T-helper 1 cell treated with Interleukin-12 subunit alpha and Interleukin-12 subunit beta and Interleukin-4 antibody, amounts not matched to agents 30 μg/mL and 1 μg/mL, for 36 hours (primary cell): ENCODE results near the gene AVPR1B.
A peak's percentile ranks its signal among the peaks of the same experiment; 100 is the strongest.
"Not testable (repeated sequence)": the region's sequence is repeated elsewhere in the genome, so short reads cannot be mapped to it uniquely, and the experiment has no call there.

Experiments
- H3K27ac Mint-ChIP-seq: one replicate; pipeline ENCODE4 v1.8.0; 2021; ENCODE audit warnings: mild to moderate bottlenecking, mixed read lengths
- H3K27me3 Mint-ChIP-seq: one replicate; pipeline ENCODE4 v1.8.0; 2021; ENCODE audit warnings: low read depth, mixed read lengths
- H3K36me3 Mint-ChIP-seq: one replicate; pipeline ENCODE4 v1.8.0; 2021; ENCODE audit warnings: low read depth, mixed read lengths
- H3K4me1 Mint-ChIP-seq: one replicate; pipeline ENCODE4 v1.8.0; 2021; ENCODE audit warnings: low read depth, mixed read lengths
- H3K4me3 Mint-ChIP-seq: one replicate; pipeline ENCODE4 v1.8.0; 2021; ENCODE audit warnings: mild to moderate bottlenecking, moderate library complexity, mixed read lengths
- H3K9me3 Mint-ChIP-seq: one replicate; pipeline ENCODE4 v1.8.0; 2021; ENCODE audit warnings: mixed read lengths

Gene AVPR1B

GRCh38 chr1:206081856-206082255 is 35.3 kb downstream of the AVPR1B start:
- no peak overlapping the region for H3K4me3 Mint-ChIP-seq
- no peaks in the 10 kb centered on the region for H3K9me3 Mint-ChIP-seq
- H3K27ac Mint-ChIP-seq = no peak overlapping the region
- no peaks in the 10 kb centered on the region for H3K36me3 Mint-ChIP-seq
- H3K27me3 Mint-ChIP-seq = peaks cover 47% of the 10 kb centered on the region
- peaks cover 19% of the 10 kb centered on the region for H3K4me1 Mint-ChIP-seq

GRCh38 chr1:206080026-206080820 is 37.0 kb downstream of the AVPR1B start:
- Mint-ChIP-seq H3K4me1 (peaks cover 19% of the 10 kb centered on the region), H3K27ac (no peak overlapping the region), H3K4me3 (peak overlapping the region; percentile 12), H3K9me3 (no peaks in the 10 kb centered on the region), H3K36me3 (no peaks in the 10 kb centered on the region), H3K27me3 (peaks cover 51% of the 10 kb centered on the region)

DNA sequence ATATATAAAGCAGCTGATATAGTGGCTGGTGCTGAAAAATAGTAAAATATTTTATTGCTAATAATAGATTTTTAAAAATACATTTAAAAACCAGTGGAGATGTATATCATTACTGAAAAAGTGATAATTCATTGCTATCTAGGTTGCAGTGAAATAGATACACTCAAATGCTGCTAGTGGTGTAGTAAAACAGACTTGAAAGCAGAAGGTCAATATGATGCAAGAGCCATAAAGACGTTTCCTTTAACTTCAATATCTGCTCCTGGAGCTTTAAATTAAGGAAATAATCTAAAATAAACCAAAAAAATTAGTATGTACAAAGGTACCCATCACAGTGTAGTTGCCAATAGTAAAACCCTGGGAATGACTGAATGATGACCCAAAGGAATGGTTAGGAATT is 38.1 kb downstream of the AVPR1B start:
- no peak overlapping the region for H3K27ac Mint-ChIP-seq
- peaks cover 19% of the 10 kb centered on the region for H3K4me1 Mint-ChIP-seq
- no peaks in the 10 kb centered on the region for H3K9me3 Mint-ChIP-seq
- peaks cover 47% of the 10 kb centered on the region for H3K27me3 Mint-ChIP-seq
- no peak overlapping the region for H3K4me3 Mint-ChIP-seq
- H3K36me3 Mint-ChIP-seq = no peaks in the 10 kb centered on the region

DNA sequence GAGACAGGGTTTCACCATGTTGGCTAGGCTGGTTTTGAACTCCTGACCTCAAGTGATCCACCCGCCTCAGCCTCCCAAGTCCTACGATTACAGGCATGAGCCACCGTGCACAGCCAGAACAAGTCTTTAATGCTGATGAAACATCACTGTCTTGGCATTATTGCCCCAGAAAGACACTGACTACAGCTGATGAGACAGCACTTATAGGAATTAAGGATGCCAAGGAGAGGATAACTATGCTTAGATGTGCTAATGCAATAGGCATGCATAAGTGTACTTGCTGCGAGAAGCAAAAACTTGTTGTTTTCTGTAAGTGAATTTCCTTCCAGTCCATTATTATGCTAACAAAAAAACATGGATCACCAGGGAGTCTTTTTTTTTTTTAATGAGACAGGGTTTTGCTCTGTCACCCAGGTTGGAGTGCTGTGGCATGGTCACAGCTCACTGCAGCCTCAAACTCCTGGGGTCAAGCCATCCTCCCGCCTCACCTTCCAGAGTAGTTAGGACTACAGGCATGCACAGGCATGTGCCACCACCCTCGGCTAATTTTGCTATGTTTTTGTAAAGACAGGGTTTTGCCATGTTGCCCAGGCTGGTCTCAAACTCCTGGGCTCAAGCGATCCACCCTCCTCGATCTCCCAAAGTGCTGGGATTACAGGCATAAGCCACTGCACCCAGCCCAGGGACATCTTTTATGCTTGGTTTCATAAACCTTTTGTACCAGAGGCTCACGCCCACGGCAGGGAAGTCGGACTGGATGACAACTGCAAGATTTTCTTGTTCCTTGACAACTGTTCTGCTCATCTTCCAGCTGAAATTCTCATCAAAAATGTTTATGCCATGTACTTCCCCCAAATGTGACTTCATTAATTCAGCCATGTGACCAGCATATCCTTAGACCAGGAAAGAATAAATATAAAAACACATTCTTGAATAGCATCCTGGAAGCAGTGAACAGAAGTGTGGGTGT is 41.1 kb downstream of the AVPR1B start:
- peaks cover 18% of the 10 kb centered on the region for H3K4me1 Mint-ChIP-seq
- no peaks in the 10 kb centered on the region for H3K9me3 Mint-ChIP-seq
- no peak overlapping the region for H3K27ac Mint-ChIP-seq
- no peak overlapping the region for H3K4me3 Mint-ChIP-seq
- peaks cover 47% of the 10 kb centered on the region for H3K27me3 Mint-ChIP-seq
- no peaks in the 10 kb centered on the region for H3K36me3 Mint-ChIP-seq

DNA sequence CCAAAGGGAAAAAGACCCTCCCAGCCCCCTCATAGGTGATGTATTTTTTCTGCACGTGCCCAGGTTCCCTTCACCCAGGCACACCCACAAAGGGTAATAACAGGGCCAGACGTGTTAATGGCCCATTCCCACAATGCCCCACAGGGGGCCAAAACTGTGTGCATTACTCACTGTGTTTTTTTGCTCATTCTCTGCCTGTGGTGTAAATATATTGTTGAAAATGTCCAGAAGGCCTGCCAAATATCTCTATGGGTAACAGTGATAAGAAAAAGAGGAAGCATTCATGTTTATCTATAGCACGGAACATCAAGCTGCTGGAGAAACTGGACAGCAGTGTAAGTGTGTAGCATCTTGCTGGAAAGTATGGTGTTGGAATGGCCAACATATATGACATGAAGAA is 42.3 kb downstream of the AVPR1B start:
- H3K27me3 Mint-ChIP-seq = peaks cover 50% of the 10 kb centered on the region
- H3K4me3 Mint-ChIP-seq = no peak overlapping the region
- peaks cover 6% of the 10 kb centered on the region for H3K4me1 Mint-ChIP-seq
- no peaks in the 10 kb centered on the region for H3K9me3 Mint-ChIP-seq
- no peak overlapping the region for H3K27ac Mint-ChIP-seq
- no peaks in the 10 kb centered on the region for H3K36me3 Mint-ChIP-seq

- no peak overlapping the region for H3K4me3 Mint-ChIP-seq
- H3K9me3 Mint-ChIP-seq = no peaks in the 10 kb centered on the region
- H3K36me3 Mint-ChIP-seq = no peaks in the 10 kb centered on the region
- H3K27ac Mint-ChIP-seq = no peak overlapping the region
- H3K4me1 Mint-ChIP-seq = peaks cover 9% of the 10 kb centered on the region
- H3K27me3 Mint-ChIP-seq = peaks cover 71% of the 10 kb centered on the region
Measured at GRCh38 chr1:206070627-206071304, 46.4 kb downstream of the AVPR1B start.

DNA sequence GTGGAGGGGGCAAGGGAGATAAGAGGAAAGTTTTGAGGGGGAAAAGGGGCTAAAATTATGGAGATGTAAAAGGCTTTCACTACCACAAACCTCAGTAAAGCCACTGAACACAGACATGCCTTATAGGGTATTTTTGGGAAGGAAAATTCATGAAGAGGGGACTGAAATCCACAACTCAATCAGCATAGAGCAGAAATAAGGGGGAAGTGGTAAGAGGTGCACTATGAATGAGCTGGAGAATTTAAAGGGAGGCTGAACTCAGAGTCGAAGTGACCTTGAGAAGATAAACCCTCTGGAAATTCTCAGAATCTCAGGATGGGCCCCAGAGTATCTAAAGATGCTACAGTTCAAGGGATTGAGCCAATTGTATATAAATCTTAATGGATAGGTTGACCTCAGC is 48.9 kb downstream of the AVPR1B start:
- no peaks in the 10 kb centered on the region for H3K36me3 Mint-ChIP-seq
- no peak overlapping the region for H3K4me3 Mint-ChIP-seq
- H3K9me3 Mint-ChIP-seq = no peaks in the 10 kb centered on the region
- H3K27ac Mint-ChIP-seq = no peak overlapping the region
- H3K27me3 Mint-ChIP-seq = peaks cover 55% of the 10 kb centered on the region
- peaks cover 9% of the 10 kb centered on the region for H3K4me1 Mint-ChIP-seq

DNA sequence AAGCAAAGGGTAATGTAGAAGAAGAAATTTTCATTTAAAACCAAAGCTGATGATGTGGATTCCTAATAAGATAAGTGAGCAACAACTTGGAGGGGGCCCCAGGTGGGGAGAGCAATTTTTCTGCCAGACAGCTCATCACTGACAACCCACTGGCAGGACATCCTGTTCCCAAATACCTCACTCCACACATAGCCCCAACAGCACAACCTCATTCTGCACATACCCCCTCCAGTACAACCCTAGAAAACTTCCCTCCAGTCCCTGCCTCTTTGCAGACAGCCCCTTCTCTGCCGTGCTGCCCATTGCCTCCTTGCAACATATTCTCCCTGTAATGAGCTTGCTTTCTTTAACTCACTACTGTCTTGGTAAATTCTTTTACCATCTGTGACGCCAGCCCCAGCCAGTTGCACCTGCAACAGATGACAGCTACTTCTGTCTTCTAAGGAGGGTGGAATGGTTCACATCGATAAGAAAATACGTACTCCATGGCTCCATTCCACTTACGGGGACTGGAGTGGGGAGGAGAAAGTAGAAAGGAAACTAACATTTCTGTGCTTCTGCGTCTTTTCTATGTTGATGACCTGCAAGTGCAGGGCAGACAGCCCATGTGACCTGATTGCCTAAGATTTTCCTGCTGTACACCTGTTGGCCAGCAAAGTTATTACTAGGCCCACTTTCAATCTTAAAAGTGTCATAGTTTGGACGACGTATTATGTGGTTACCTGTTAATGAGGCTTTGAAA is 49.5 kb downstream of the AVPR1B start:
- Mint-ChIP-seq H3K27ac (no peak overlapping the region), H3K4me1 (peaks cover 9% of the 10 kb centered on the region), H3K36me3 (peaks cover 1% of the 10 kb centered on the region), H3K27me3 (peaks cover 57% of the 10 kb centered on the region), H3K4me3 (no peak overlapping the region), H3K9me3 (peaks cover 5% of the 10 kb centered on the region)

- peaks cover 1% of the 10 kb centered on the region for H3K36me3 Mint-ChIP-seq
- no peak overlapping the region for H3K27ac Mint-ChIP-seq
- peaks cover 9% of the 10 kb centered on the region for H3K4me1 Mint-ChIP-seq
- no peak overlapping the region for H3K4me3 Mint-ChIP-seq
- H3K9me3 Mint-ChIP-seq = peaks cover 7% of the 10 kb centered on the region
- peaks cover 60% of the 10 kb centered on the region for H3K27me3 Mint-ChIP-seq
Measured at GRCh38 chr1:206066479-206067171, 50.6 kb downstream of the AVPR1B start.

DNA sequence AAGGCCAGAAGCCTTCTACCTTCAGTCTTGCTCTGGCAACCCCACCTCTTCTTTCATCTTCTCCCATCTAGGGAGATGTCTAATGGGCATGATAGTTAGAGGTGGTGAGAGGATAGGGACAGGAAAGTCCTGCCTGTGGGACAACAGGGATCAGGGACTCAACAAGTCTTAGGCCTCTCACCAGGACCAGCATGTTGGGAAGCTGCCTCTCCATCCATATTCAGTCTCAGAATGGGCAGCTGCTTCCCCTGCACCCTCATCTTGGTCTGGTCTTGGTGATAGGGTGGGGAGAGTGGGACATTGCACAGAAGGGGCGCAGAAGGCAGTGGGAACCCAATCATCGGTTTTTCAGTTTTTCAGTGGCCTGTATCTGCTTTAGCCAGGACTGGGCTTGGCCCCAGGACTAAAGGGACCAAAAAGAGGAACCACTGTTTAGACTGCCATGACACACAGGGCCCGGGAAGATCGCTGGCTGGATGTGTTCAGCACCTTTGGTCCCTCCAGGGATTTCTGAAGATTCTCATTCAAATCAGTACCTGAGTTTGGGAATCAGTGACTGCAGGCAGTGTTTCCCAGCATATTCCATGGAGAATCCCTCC is 51.5 kb downstream of the AVPR1B start:
- Mint-ChIP-seq H3K27me3 (peaks cover 59% of the 10 kb centered on the region), H3K4me1 (peaks cover 9% of the 10 kb centered on the region), H3K36me3 (peaks cover 1% of the 10 kb centered on the region), H3K4me3 (no peak overlapping the region), H3K27ac (no peak overlapping the region), H3K9me3 (peaks cover 7% of the 10 kb centered on the region)

DNA sequence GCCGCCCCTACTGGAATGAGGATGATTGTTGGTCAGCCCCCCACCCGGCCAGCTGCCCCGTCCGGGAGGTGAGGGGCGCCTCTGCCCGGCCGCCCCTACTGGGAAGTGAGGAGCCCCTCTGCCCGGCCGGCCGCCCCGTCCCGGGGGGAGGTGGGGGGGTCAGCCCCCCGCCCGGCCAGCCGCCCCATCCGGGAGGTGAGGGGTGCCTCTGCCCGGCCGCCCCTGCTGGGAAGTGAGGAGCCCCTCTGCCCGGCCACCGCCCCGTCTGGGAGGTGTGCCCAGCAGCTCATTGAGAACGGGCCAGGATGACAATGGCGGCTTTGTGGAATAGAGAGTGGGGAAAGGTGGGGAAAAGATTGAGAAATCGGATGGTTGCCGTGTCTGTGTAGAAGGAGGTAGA is 52.7 kb downstream of the AVPR1B start:
- not testable (repeated sequence) for H3K9me3 Mint-ChIP-seq, H3K4me3 Mint-ChIP-seq, H3K36me3 Mint-ChIP-seq, H3K27ac Mint-ChIP-seq
- Mint-ChIP-seq H3K27me3 (peaks cover 63% of the 10 kb centered on the region), H3K4me1 (peaks cover 11% of the 10 kb centered on the region)

GRCh38 chr1:206064001-206064400 is 53.2 kb downstream of the AVPR1B start:
- H3K36me3 Mint-ChIP-seq, H3K27ac Mint-ChIP-seq, H3K4me3 Mint-ChIP-seq, H3K9me3 Mint-ChIP-seq: not testable (repeated sequence)
- Mint-ChIP-seq H3K4me1 (peaks cover 11% of the 10 kb centered on the region), H3K27me3 (peaks cover 63% of the 10 kb centered on the region)

DNA sequence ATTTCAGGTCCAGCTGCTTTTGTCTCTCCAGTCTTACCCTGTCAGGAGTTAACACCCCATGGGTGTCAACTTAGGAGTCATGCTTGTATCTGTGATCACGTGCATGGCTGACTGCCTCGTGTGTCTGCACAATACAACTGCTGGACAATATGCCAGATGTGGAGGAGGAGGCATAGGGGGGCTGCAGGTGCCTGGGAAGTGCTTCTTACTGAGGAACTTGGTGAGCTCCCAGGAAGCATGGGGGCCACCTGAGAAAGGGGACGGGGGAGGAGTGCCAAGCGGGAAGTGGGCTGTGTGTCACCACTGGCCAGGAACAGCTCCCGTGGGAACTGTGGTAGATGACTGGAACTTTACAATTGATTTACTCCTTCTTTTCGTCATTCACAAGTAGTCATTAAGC is 54.7 kb downstream of the AVPR1B start:
- peaks cover 7% of the 10 kb centered on the region for H3K9me3 Mint-ChIP-seq
- H3K4me1 Mint-ChIP-seq = peaks cover 9% of the 10 kb centered on the region
- H3K27me3 Mint-ChIP-seq = peaks cover 52% of the 10 kb centered on the region
- H3K27ac Mint-ChIP-seq = no peak overlapping the region
- H3K4me3 Mint-ChIP-seq = no peak overlapping the region
- H3K36me3 Mint-ChIP-seq = peaks cover 1% of the 10 kb centered on the region
